Naive thymus-derived CD4-positive, alpha-beta T cell (primary cell): ENCODE data around the gene BIN1. TPM values are rescaled to one million over a fixed set of nuclear protein-coding genes. Genes with fewer than 3 reads are reported as not detected.

ENCODE experiments used
- ATAC-seq: fragments of 150-1000 bp; cut with Tn5 transposase; 2 replicates; pipeline ENCODE4 v1.10.0; 2021; ENCODE audit warnings: mild to moderate bottlenecking, moderate library complexity
- CTCF ChIA-PET: fragments of 350-600 bp; sonication (Branson Sonifier 250); formaldehyde crosslinking; loops from one replicate; lab custom pipeline; 2021; ENCODE audit warnings: antibody characterized with exemption; lab: Charles Lee
- POLR2A ChIA-PET: fragments of 350-600 bp; sonication (Branson Sonifier 250); formaldehyde crosslinking; loops from one replicate; lab custom pipeline; 2021; ENCODE audit warnings: antibody characterized with exemption, inconsistent platforms; lab: Charles Lee
- DNase-seq, 9 donors: peaks; one replicate each; pipeline versions ENCODE4 v3.0.0 to v3.0.0-alpha.2; 2020 to 2022; ENCODE audit warnings: mixed read lengths in 1 of 9
- H3K27ac ChIP-seq: one replicate; pipeline ENCODE4 v1.7.0; 2013; ENCODE audit warnings: mild to moderate bottlenecking, low read depth, low read length, moderate library complexity
- H3K27me3 ChIP-seq, 2 donors: one replicate each; pipeline ENCODE4 v1.7.0; 2013; ENCODE audit warnings: low read length in 2 of 2, mild to moderate bottlenecking in 2 of 2, moderate library complexity in 2 of 2; ENCODE audit not compliant: control insufficient read depth in 2 of 2, insufficient read depth in 2 of 2
- H3K36me3 ChIP-seq, 3 experiments: 1 replicate in 2 of 3; 2 replicates in 1 of 3; pipeline ENCODE4 v1.7.0; 2013; ENCODE audit warnings: low read length in 3 of 3, mild to moderate bottlenecking in 3 of 3, moderate library complexity in 1 of 3; ENCODE audit not compliant: insufficient read depth in 3 of 3, control insufficient read depth in 2 of 3
- H3K4me1 ChIP-seq, 2 donors: one replicate each; pipeline ENCODE4 v1.7.0; 2013; ENCODE audit warnings: low read length in 2 of 2, mild to moderate bottlenecking in 2 of 2, moderate library complexity in 1 of 2; ENCODE audit not compliant: control insufficient read depth in 2 of 2, insufficient read depth in 2 of 2
- H3K4me3 ChIP-seq: 2 replicates; pipeline ENCODE4 v1.7.0; 2013; ENCODE audit warnings: mild to moderate bottlenecking, low read length
- H3K9me3 ChIP-seq, 3 experiments: 1 replicate in 2 of 3; 2 replicates in 1 of 3; pipeline ENCODE4 v1.7.0; 2013; ENCODE audit warnings: low read length in 3 of 3; ENCODE audit not compliant: control insufficient read depth in 2 of 3
- H3K27ac Mint-ChIP-seq, 9 donors: one replicate each; pipeline ENCODE4 v1.8.0; 2020 to 2022; ENCODE audit warnings: mixed read lengths in 9 of 9, mild to moderate bottlenecking in 8 of 9, moderate library complexity in 5 of 9, inconsistent platforms in 2 of 9
- H3K27me3 Mint-ChIP-seq, 5 donors: one replicate each; pipeline ENCODE4 v1.8.0; 2021 to 2022; ENCODE audit warnings: mixed read lengths in 5 of 5, mild to moderate bottlenecking in 1 of 5
- H3K36me3 Mint-ChIP-seq, 5 donors: one replicate each; pipeline ENCODE4 v1.8.0; 2020 to 2022; ENCODE audit warnings: mixed read lengths in 5 of 5, mild to moderate bottlenecking in 3 of 5, inconsistent platforms in 1 of 5
- H3K4me1 Mint-ChIP-seq, 7 donors: one replicate each; pipeline ENCODE4 v1.8.0; 2020 to 2022; ENCODE audit warnings: mixed read lengths in 7 of 7, mild to moderate bottlenecking in 3 of 7, inconsistent platforms in 1 of 7
- H3K4me3 Mint-ChIP-seq, 10 donors: one replicate each; pipeline ENCODE4 v1.8.0; 2020 to 2022; ENCODE audit warnings: mild to moderate bottlenecking in 10 of 10, mixed read lengths in 10 of 10, moderate library complexity in 6 of 10, inconsistent platforms in 2 of 10
- H3K9me3 Mint-ChIP-seq, 11 donors: one replicate each; pipeline ENCODE4 v1.8.0; 2020 to 2022; ENCODE audit warnings: mixed read lengths in 11 of 11, mild to moderate bottlenecking in 4 of 11, inconsistent platforms in 1 of 11, moderate library complexity in 1 of 11
- intact Hi-C, 2 donors: fragments of 100-400 bp; cut with micrococcal nuclease; formaldehyde crosslinking; loops; one replicate each; pipeline ENCODE4 v1.15.1; 2023
- polyA plus RNA-seq, 2 donors: library from polyadenylated mRNA; unstranded; fragments of 300-500 nt; fragmentation: Illumina TruSeq; gene quantifications; one replicate each; pipeline ENCODE4 v1.2.3, GENCODE V29; 2021
- total RNA-seq, 6 experiments: library from RNA in 5 of 6; stranded (reverse) in 5 of 6; gene quantifications; 1 replicate in 5 of 6; 2 replicates in 1 of 6; pipeline ENCODE4 v1.2.3 and lab custom pipeline; 2021 to 2026

Gene BIN1
- total and polyA plus RNA-seq, 7 experiments from 2014 or later = 103 to 161 (median 117) TPM

GRCh38 chr2:127094509-127095366 lies 12.2 kb downstream of the BIN1 start:
- Histone ChIP-seq H3K27ac (no peak overlapping the region), H3K36me3 (no peaks in the 10 kb centered on the region), H3K4me3 (no peak overlapping the region), H3K27me3 (no peaks in the 10 kb centered on the region), H3K9me3 (no peaks in the 10 kb centered on the region), H3K4me1 (no peaks in the 10 kb centered on the region)
- CTCF ChIA-PET = no interaction called here
- no peak overlapping the region for H3K4me3 Mint-ChIP-seq
- DNase-seq (no peak), ATAC-seq (no peak)
- no peaks in the 10 kb centered on the region for H3K36me3 Mint-ChIP-seq
- peaks cover 0 to 3% (median 0%) of the 10 kb centered on the region in 11 donors for H3K9me3 Mint-ChIP-seq
- peak overlapping the region in 1 of 9 donors; percentile 31 for H3K27ac Mint-ChIP-seq
- H3K27me3 Mint-ChIP-seq = peaks cover 0 to 2% (median 0%) of the 10 kb centered on the region in 5 donors
- peaks cover 0 to 10% (median 5%) of the 10 kb centered on the region in 7 donors for H3K4me1 Mint-ChIP-seq
- POLR2A ChIA-PET = interaction anchor here (2.0 kb wide), 1 partner anchor 14 kb away, joined by 7 read pairs; no protein-coding TSS in a partner anchor
- intact Hi-C loops = no loop called here

GRCh38 chr2:127093648-127094210 lies 13.2 kb downstream of the BIN1 start:
- DNase-seq (no peak), ATAC-seq (no peak)
- no peaks in the 10 kb centered on the region for H3K4me1 ChIP-seq
- H3K27me3 Mint-ChIP-seq = peaks cover 0 to 3% (median 0%) of the 10 kb centered on the region in 5 donors
- H3K9me3 ChIP-seq = no peaks in the 10 kb centered on the region
- H3K4me1 Mint-ChIP-seq = peaks cover 0 to 11% (median 5%) of the 10 kb centered on the region in 7 donors
- H3K9me3 Mint-ChIP-seq = peaks cover 0 to 2% (median 0%) of the 10 kb centered on the region in 11 donors
- no peaks in the 10 kb centered on the region for H3K36me3 Mint-ChIP-seq
- peak overlapping the region in 1 of 9 donors; percentile 52 for H3K27ac Mint-ChIP-seq
- POLR2A ChIA-PET = interaction anchor here (0.6 to 2.0 kb wide), 2 partner anchors 13 to 17 kb away, joined by 3 to 7 read pairs; no protein-coding TSS in a partner anchor
- H3K27me3 ChIP-seq = no peaks in the 10 kb centered on the region
- no peak overlapping the region for H3K27ac ChIP-seq
- CTCF ChIA-PET = no interaction called here
- intact Hi-C loops = no loop called here
- no peaks in the 10 kb centered on the region for H3K36me3 ChIP-seq
- H3K4me3 Mint-ChIP-seq = peak overlapping the region in 1 of 10 donors; percentile 21
- no peak overlapping the region for H3K4me3 ChIP-seq

DNA sequence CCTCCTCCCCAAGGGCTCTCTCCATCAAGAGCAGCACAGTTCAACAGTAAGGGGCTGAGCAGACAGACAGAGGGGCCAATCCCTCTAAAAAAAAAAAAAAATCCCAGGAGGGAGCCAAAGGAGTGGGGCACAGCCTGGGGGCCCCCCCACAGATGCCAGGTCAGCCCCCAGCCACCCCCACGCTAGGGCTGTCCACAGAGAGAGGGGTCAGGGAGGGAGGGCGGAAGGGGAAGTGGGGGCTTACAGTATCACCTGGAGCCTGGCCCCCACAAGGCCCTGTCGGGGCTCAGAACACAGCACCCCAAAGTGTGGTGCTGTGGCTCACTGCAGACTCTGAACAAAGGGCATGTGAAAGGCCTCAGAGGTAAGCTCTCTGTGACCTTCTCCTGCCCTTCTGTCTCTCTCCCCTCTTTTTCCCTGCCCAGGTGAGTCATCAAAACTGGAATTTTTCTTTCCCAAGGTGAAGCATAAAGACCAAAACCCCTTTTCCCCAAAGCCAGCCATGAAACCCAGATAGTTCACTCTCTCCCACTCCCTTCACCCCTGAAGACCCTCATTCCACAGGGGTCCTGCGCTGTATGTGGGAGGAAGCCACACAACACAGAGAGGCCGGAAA lies 13.9 kb downstream of the BIN1 start:
- Histone ChIP-seq H3K27ac (no peak overlapping the region), H3K36me3 (no peaks in the 10 kb centered on the region), H3K4me1 (no peaks in the 10 kb centered on the region), H3K27me3 (no peaks in the 10 kb centered on the region), H3K9me3 (no peaks in the 10 kb centered on the region), H3K4me3 (no peak overlapping the region)
- peak overlapping the region in 1 of 9 donors; percentile 52 for H3K27ac Mint-ChIP-seq
- H3K27me3 Mint-ChIP-seq = peaks cover 0 to 9% (median 0%) of the 10 kb centered on the region in 5 donors
- H3K4me3 Mint-ChIP-seq = peak overlapping the region in 1 of 10 donors; percentile 21
- CTCF ChIA-PET = interaction anchor here (0.7 kb wide), 1 partner anchor 1107 kb away, joined by 3 read pairs; no protein-coding TSS in a partner anchor
- H3K36me3 Mint-ChIP-seq = no peaks in the 10 kb centered on the region
- intact Hi-C loops = no loop called here
- DNase-seq (no peak), ATAC-seq (no peak)
- H3K9me3 Mint-ChIP-seq = peaks cover 0 to 2% (median 0%) of the 10 kb centered on the region in 11 donors
- H3K4me1 Mint-ChIP-seq = peaks cover 0 to 13% (median 5%) of the 10 kb centered on the region in 7 donors
- POLR2A ChIA-PET = interaction anchor here (2.0 kb wide), 1 partner anchor 12 kb away, joined by 7 read pairs; no protein-coding TSS in a partner anchor

GRCh38 chr2:127092306-127092705 lies 14.6 kb downstream of the BIN1 start:
- intact Hi-C loops = no loop called here
- Mint-ChIP-seq H3K4me3 (no peak overlapping the region), H3K4me1 (peaks cover 0 to 13% (median 5%) of the 10 kb centered on the region in 7 donors), H3K27ac (no peak overlapping the region), H3K36me3 (no peaks in the 10 kb centered on the region), H3K9me3 (peaks cover 0 to 2% (median 0%) of the 10 kb centered on the region in 11 donors), H3K27me3 (peaks cover 0 to 9% (median 0%) of the 10 kb centered on the region in 5 donors)
- ATAC-seq = no peak
- ChIA-PET CTCF (no interaction called here), POLR2A (no interaction called here)
- Histone ChIP-seq H3K9me3 (no peaks in the 10 kb centered on the region), H3K4me3 (no peak overlapping the region), H3K27me3 (no peaks in the 10 kb centered on the region), H3K36me3 (no peaks in the 10 kb centered on the region), H3K4me1 (no peaks in the 10 kb centered on the region), H3K27ac (no peak overlapping the region)
- DNase-seq = no peak

GRCh38 chr2:127091886-127092285 lies 15.1 kb downstream of the BIN1 start:
- H3K4me1 ChIP-seq = no peaks in the 10 kb centered on the region
- H3K27ac Mint-ChIP-seq = no peak overlapping the region
- no peaks in the 10 kb centered on the region for H3K9me3 ChIP-seq
- H3K27ac ChIP-seq = no peak overlapping the region
- H3K36me3 Mint-ChIP-seq = no peaks in the 10 kb centered on the region
- ChIA-PET CTCF (no interaction called here), POLR2A (no interaction called here)
- intact Hi-C loops = no loop called here
- ATAC-seq (no peak), DNase-seq (peak in 1 of 9 donors; percentile 5)
- no peak overlapping the region for H3K4me3 ChIP-seq
- peaks cover 0 to 2% (median 0%) of the 10 kb centered on the region in 11 donors for H3K9me3 Mint-ChIP-seq
- H3K4me3 Mint-ChIP-seq = no peak overlapping the region
- H3K36me3 ChIP-seq = no peaks in the 10 kb centered on the region
- no peaks in the 10 kb centered on the region for H3K27me3 ChIP-seq
- H3K4me1 Mint-ChIP-seq = peaks cover 0 to 16% (median 8%) of the 10 kb centered on the region in 7 donors
- peaks cover 0 to 9% (median 0%) of the 10 kb centered on the region in 5 donors for H3K27me3 Mint-ChIP-seq

DNA sequence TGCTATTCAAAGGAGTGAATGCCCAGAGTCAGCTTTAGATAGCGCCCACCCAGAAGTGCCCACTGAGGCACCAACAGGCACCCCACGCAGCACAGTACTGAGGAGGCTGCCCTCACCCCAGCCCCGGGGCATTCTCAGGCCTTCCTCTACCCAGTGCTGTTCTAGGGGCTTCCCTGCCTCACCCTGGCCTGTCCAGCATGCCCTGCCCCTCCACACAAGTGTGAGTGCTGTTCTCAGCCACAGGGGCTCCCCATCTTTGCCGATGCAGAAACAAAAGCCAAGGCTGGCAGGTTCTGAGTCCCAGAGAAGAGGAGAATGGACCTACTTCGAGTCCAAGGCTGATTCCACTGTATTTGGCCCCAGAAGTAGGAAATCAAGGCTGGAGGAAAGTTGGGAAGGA lies 15.8 kb downstream of the BIN1 start:
- Histone ChIP-seq H3K27ac (no peak overlapping the region), H3K4me3 (no peak overlapping the region), H3K36me3 (no peaks in the 10 kb centered on the region), H3K27me3 (no peaks in the 10 kb centered on the region), H3K4me1 (peaks cover 1 to 3% of the 10 kb centered on the region in 2 donors), H3K9me3 (no peaks in the 10 kb centered on the region)
- CTCF ChIA-PET = no interaction called here
- ATAC-seq (no peak), DNase-seq (no peak)
- H3K27ac Mint-ChIP-seq = peak overlapping the region in 1 of 9 donors; percentile 5
- H3K9me3 Mint-ChIP-seq = peaks cover 0 to 2% (median 0%) of the 10 kb centered on the region in 11 donors
- H3K27me3 Mint-ChIP-seq = peaks cover 0 to 9% (median 0%) of the 10 kb centered on the region in 5 donors
- peaks cover 0 to 22% (median 14%) of the 10 kb centered on the region in 7 donors for H3K4me1 Mint-ChIP-seq
- no peaks in the 10 kb centered on the region for H3K36me3 Mint-ChIP-seq
- H3K4me3 Mint-ChIP-seq = no peak overlapping the region
- POLR2A ChIA-PET = no interaction called here
- intact Hi-C loops = no loop called here
